OCI-LY3 (cell line): ENCODE measurements around the gene IRGQ.

Experiments used
- H2AFZ ChIP-seq: fragments of 200-600, 300-600 bp; shearing (Covaris generic); 2 replicates; pipeline ENCODE4 v1.6.0; 2014; ENCODE audit warnings: antibody characterized with exemption, low read depth, low read length
- H3K27ac ChIP-seq: fragments of 200-600, 300-600 bp; sonication (generic); 2 replicates; pipeline ENCODE4 v1.5.1; 2014; ENCODE audit warnings: mild to moderate bottlenecking, low read length, moderate library complexity, mixed read lengths
- H3K27me3 ChIP-seq: fragments of 200-600, 300-600 bp; sonication (generic); 2 replicates; pipeline ENCODE4 v1.6.1; 2014; ENCODE audit warnings: low read depth, low read length, mixed read lengths
- H3K36me3 ChIP-seq: fragments of 200-600, 300-600 bp; sonication (generic); replicated peaks from 2 replicates; pipeline ENCODE3; 2014; ENCODE audit warnings: low read depth, low read length, mixed read lengths
- H3K4me1 ChIP-seq: fragments of 300-600, 200-600 bp; sonication (generic); 2 replicates; pipeline ENCODE4 v1.6.1; 2014; ENCODE audit warnings: low read length, mixed read lengths
- H3K4me2 ChIP-seq: fragments of 200-600, 300-600 bp; sonication (generic); 2 replicates; pipeline ENCODE4 v1.6.1; 2014; ENCODE audit warnings: low read length, mixed read lengths
- H3K4me3 ChIP-seq: fragments of 300-600, 200-600 bp; sonication (generic); 2 replicates; pipeline ENCODE4 v1.5.1; 2014; ENCODE audit warnings: antibody characterized with exemption, mild to moderate bottlenecking, low read length, moderate library complexity
- H3K79me2 ChIP-seq: fragments of 300-600, 200-600 bp; shearing (Covaris generic); 2 replicates; pipeline ENCODE4 v1.6.1; 2014; ENCODE audit warnings: mild to moderate bottlenecking, low read length, mixed read lengths
- H3K9ac ChIP-seq: fragments of 300-600, 200-600 bp; shearing (Covaris generic); 2 replicates; pipeline ENCODE4 v1.6.0; 2014; ENCODE audit warnings: mild to moderate bottlenecking, low read length, moderate library complexity
- H3K9me3 ChIP-seq: fragments of 200-600, 300-600 bp; shearing (Covaris generic); 2 replicates; pipeline ENCODE4 v1.6.1; 2014; ENCODE audit warnings: low read length, mixed read lengths; ENCODE audit not compliant: insufficient read depth
- H4K20me1 ChIP-seq: fragments of 200-600, 300-600 bp; sonication (generic); 2 replicates; pipeline ENCODE4 v1.6.1; 2016; ENCODE audit warnings: low read length, mixed read lengths; ENCODE audit not compliant: insufficient read depth
- CTCF ChIP-seq: fragments of 200-600, 300-600 bp; sonication (generic); IDR thresholded peaks from 2 replicates; pipeline ENCODE4 v1.5.1; 2014; ENCODE audit warnings: antibody characterized with exemption, low read length, low read depth
- EZH2phosphoT487 ChIP-seq: fragments of 200-600 bp; shearing (Covaris generic); IDR thresholded peaks from 2 replicates; pipeline ENCODE4 v1.6.1; 2018; ENCODE audit warnings: antibody characterized with exemption, mixed run types, low read depth

IRGQ gene

GRCh38 chr19:43553656-43554055 lies 42.3 kb downstream of the IRGQ start:
- Histone ChIP-seq H3K4me1 (no peaks in the 10 kb centered on the region), H3K79me2 (no peaks in the 10 kb centered on the region), H4K20me1 (0 out of 2 replicates have a peak, but pooled peaks cover 3% of the 10 kb centered on the region), H3K27me3 (no peaks in the 10 kb centered on the region), H3K9ac (no peak overlapping the region), H3K9me3 (no peaks in the 10 kb centered on the region), H3K4me3 (no peak overlapping the region), H3K4me2 (no peak overlapping the region), H3K27ac (no peak overlapping the region), H3K36me3 (peaks cover 30% of the 10 kb centered on the region), H2AFZ (no peak overlapping the region)
- TF ChIP-seq CTCF (no peak), EZH2phosphoT487 (no peak)

GRCh38 chr19:43552616-43553015 lies 43.3 kb downstream of the IRGQ start:
- no peaks in the 10 kb centered on the region for H3K27me3 ChIP-seq
- H3K79me2 ChIP-seq, result no peaks in the 10 kb centered on the region
- no peak overlapping the region for H3K9ac ChIP-seq
- 0 out of 2 replicates have a peak, but pooled peaks cover 3% of the 10 kb centered on the region for H4K20me1 ChIP-seq
- H3K9me3 ChIP-seq, result no peaks in the 10 kb centered on the region
- H3K27ac ChIP-seq, result no peak overlapping the region
- no peaks in the 10 kb centered on the region for H3K4me1 ChIP-seq
- H3K36me3 ChIP-seq, result peaks cover 32% of the 10 kb centered on the region
- H3K4me2 ChIP-seq, result no peak overlapping the region
- no peak overlapping the region for H3K4me3 ChIP-seq
- H2AFZ ChIP-seq, result no peak overlapping the region
- TF ChIP-seq EZH2phosphoT487 (no peak), CTCF (no peak)

- Histone ChIP-seq H3K9me3 (no peaks in the 10 kb centered on the region), H3K79me2 (no peaks in the 10 kb centered on the region), H2AFZ (no peak overlapping the region), H3K9ac (no peak overlapping the region), H3K27ac (no peak overlapping the region), H3K36me3 (peaks cover 34% of the 10 kb centered on the region), H3K4me1 (no peaks in the 10 kb centered on the region), H3K4me2 (no peak overlapping the region), H3K4me3 (no peak overlapping the region), H4K20me1 (0 out of 2 replicates have a peak, but pooled peaks cover 3% of the 10 kb centered on the region), H3K27me3 (no peaks in the 10 kb centered on the region)
- TF ChIP-seq EZH2phosphoT487 (no peak), CTCF (no peak)
These were observed 43.8 kb downstream of the IRGQ start for GRCh38 chr19:43552198-43552450.

GRCh38 chr19:43551399-43552197 lies 44.3 kb downstream of the IRGQ start:
- Histone ChIP-seq H3K4me1 (no peaks in the 10 kb centered on the region), H3K9ac (no peak overlapping the region), H4K20me1 (0 out of 2 replicates have a peak, but pooled peaks cover 3% of the 10 kb centered on the region), H3K4me3 (no peak overlapping the region), H3K9me3 (no peaks in the 10 kb centered on the region), H3K27ac (no peak overlapping the region), H2AFZ (no peak overlapping the region), H3K79me2 (no peaks in the 10 kb centered on the region), H3K36me3 (peaks cover 34% of the 10 kb centered on the region), H3K4me2 (no peak overlapping the region), H3K27me3 (no peaks in the 10 kb centered on the region)
- TF ChIP-seq EZH2phosphoT487 (no peak), CTCF (no peak)
